IgD-negative memory B cell (primary cell): ENCODE data around the gene DNAJC1. TPM values are rescaled to one million over a fixed set of nuclear protein-coding genes. Genes with fewer than 3 reads are reported as not detected.

Experiments used
- H3K27ac Mint-ChIP-seq, 3 donors: one replicate each; pipeline ENCODE4 v1.8.0; 2020 to 2022; ENCODE audit warnings: mild to moderate bottlenecking in 3 of 3, mixed read lengths in 3 of 3, moderate library complexity in 1 of 3
- H3K27me3 Mint-ChIP-seq: one replicate; pipeline ENCODE4 v1.8.0; 2021; ENCODE audit warnings: mixed read lengths
- H3K36me3 Mint-ChIP-seq: one replicate; pipeline ENCODE4 v1.8.0; 2020; ENCODE audit warnings: mild to moderate bottlenecking, mixed read lengths
- H3K4me1 Mint-ChIP-seq, 3 donors: one replicate each; pipeline ENCODE4 v1.8.0; 2020 to 2022; ENCODE audit warnings: mixed read lengths in 3 of 3, mild to moderate bottlenecking in 1 of 3
- H3K4me3 Mint-ChIP-seq, 4 donors: one replicate each; pipeline ENCODE4 v1.8.0; 2020 to 2022; ENCODE audit warnings: mild to moderate bottlenecking in 4 of 4, mixed read lengths in 4 of 4, moderate library complexity in 3 of 4
- H3K9me3 Mint-ChIP-seq, 3 donors: one replicate each; pipeline ENCODE4 v1.8.0; 2020 to 2021; ENCODE audit warnings: mixed read lengths in 3 of 3, mild to moderate bottlenecking in 1 of 3
- polyA plus RNA-seq: library from polyadenylated mRNA; unstranded; fragments of 300-500 nt; fragmentation: Illumina TruSeq; gene quantifications from one replicate; pipeline ENCODE4 v1.2.3, GENCODE V29; 2021

DNAJC1 gene
- polyA plus RNA-seq, 1 donor from 2014 or later: 17.9 TPM

DNA sequence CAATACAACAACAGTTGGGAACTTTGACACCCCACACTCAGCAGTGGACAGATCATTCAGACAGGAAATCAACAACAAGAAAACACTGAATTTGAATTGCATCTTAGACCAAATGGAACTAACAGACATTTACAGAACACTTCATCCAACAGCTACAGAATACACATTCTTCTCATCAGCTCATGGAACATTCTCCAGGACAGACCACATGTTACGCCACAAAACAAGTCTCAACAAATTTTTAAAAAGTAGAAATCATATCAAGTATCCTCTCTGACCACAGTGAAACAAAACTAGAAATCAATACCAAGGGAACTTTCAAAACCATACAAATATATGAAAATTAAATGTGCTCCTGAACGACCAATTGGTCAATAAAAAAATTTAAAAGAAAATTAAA, 212.3 kb downstream of the DNAJC1 start:
- no peak overlapping the region for H3K27ac Mint-ChIP-seq

DNA sequence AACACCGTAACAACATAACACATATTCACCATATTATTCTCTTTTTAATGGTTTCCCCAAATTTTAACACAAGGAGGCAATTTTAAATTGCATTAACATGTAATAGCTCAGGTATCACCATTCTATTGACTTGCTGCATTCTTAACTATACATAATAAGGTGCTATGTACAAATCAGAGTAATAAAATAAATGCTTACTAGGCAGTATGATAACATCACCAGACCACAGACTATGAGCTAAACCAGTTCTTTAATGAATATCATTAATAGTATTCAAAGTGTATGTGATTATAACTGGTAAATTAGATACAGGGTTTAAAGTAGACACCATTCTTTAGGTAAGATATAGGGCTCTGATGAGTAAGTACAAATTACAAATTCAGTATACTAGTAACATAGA, 226.6 kb downstream of the DNAJC1 start:
- Mint-ChIP-seq H3K9me3 (peaks cover 0 to 5% (median 2%) of the 10 kb centered on the region in 3 donors), H3K4me1 (no peaks in the 10 kb centered on the region), H3K36me3 (peaks cover 16% of the 10 kb centered on the region), H3K27ac (no peak overlapping the region), H3K4me3 (no peak overlapping the region), H3K27me3 (no peaks in the 10 kb centered on the region)

More for the DNA sequence above, 212.3 kb downstream of the DNAJC1 start:
- Mint-ChIP-seq H3K9me3 (peaks cover 0 to 19% (median 4%) of the 10 kb centered on the region in 3 donors), H3K4me3 (no peak overlapping the region), H3K36me3 (peaks cover 19% of the 10 kb centered on the region), H3K4me1 (no peaks in the 10 kb centered on the region), H3K27me3 (no peaks in the 10 kb centered on the region)

DNA sequence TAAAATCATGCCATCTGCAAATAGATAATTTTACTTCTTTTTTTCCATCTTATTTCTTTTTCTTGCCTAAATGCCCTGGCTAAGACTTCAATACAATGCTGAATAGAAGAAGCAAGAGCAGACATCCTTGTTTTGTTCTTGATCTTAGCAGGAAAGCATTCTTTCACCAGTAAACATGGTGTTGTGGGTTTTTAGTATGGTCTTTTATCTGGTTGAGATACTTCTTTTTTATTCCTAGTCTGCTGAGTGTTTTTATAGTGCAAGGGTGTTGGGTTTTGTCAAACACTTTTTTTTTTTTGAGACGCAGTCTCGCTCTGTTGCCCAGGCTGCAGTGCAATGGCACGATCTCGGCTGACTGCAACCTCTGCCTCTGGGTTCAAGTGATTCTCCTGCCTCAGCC, 232.3 kb downstream of the DNAJC1 start:
- Mint-ChIP-seq H3K4me3 (no peak overlapping the region), H3K36me3 (peaks cover 5% of the 10 kb centered on the region), H3K4me1 (no peaks in the 10 kb centered on the region), H3K27ac (no peak overlapping the region), H3K9me3 (peaks cover 0 to 3% (median 0%) of the 10 kb centered on the region in 3 donors), H3K27me3 (no peaks in the 10 kb centered on the region)

DNA sequence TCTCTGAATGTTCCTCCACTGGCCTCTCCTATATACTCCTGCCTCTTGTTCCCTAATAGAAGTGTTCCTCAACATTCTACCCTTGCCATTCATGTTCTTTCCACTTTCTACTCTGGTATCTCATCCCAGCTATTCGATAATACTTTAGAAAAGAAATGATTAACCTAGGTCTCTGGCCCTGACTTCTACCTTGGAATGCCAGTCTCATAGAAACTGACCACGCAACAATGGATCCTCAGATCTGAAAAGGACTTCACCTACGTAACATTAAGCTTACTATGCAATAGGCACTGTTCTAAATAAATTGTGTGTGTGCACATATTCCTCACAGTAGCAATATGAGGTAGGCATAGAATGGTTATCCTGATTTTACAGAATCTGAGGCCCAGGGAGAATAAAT, 234.5 kb downstream of the DNAJC1 start:
- H3K9me3 Mint-ChIP-seq: peaks cover 0 to 3% (median 0%) of the 10 kb centered on the region in 3 donors
- H3K4me1 Mint-ChIP-seq: no peaks in the 10 kb centered on the region
- no peaks in the 10 kb centered on the region for H3K27me3 Mint-ChIP-seq
- peaks cover 7% of the 10 kb centered on the region for H3K36me3 Mint-ChIP-seq
- H3K4me3 Mint-ChIP-seq: no peak overlapping the region
- H3K27ac Mint-ChIP-seq: peak overlapping the region in 1 of 3 donors; percentile 20

DNA sequence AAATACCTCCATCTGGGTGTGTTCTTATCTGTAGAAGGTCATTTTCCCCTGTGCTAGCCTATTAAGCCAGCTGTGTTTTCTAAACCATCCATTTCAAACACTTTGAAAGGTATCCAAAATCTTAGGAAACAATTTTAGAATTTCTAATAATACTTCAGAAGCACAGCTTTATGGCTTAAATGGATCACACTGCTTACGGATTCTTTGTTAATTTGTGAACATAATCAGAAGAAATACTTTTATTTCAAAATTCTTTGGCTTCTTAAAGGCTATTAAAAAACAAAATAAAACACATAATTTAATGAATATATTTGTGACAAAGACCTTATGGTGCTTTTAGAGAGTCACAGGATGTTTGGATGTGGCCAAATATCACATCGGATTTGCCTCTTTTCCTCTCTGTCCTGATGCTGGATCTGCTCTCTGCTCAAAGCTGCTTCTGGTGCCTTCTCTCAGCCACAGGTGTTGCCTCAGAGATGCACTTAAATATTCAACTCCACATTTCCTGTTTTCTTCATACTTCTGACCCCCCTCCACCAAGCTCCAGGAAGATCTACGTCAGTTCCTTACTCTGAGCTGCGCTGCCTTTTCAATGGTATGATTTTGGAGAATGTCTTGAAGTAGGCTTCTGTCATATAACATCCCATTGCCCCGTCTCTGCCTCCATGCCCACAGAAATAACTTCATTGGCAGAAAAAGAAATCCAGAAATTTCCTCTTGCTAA, 238.9 kb downstream of the DNAJC1 start:
- H3K4me3 Mint-ChIP-seq: no peak overlapping the region
- H3K27me3 Mint-ChIP-seq: no peaks in the 10 kb centered on the region
- H3K9me3 Mint-ChIP-seq: peaks cover 0 to 5% (median 2%) of the 10 kb centered on the region in 3 donors
- peaks cover 6% of the 10 kb centered on the region for H3K36me3 Mint-ChIP-seq
- H3K4me1 Mint-ChIP-seq: peaks cover 0 to 1% (median 0%) of the 10 kb centered on the region in 3 donors
- no peak overlapping the region for H3K27ac Mint-ChIP-seq

DNA sequence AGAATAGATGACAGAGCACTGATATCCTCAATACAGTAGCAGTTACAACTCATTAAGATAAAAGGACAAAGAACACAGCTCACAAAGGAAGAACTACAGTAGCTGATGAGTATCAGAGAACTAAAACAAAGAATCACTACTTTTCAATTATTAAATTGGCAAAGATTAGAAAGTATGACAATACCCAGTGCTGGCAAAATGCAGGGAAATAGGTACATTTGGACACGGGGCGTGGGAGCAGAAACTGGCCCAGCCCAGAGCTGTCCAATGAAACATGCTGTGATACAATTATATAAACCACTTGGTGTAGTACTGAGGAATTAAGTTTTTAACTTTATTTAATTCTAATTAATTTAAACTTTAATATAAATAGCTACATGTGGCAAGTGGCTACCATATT, 243.2 kb downstream of the DNAJC1 start:
- H3K4me3 Mint-ChIP-seq: no peak overlapping the region

DNA sequence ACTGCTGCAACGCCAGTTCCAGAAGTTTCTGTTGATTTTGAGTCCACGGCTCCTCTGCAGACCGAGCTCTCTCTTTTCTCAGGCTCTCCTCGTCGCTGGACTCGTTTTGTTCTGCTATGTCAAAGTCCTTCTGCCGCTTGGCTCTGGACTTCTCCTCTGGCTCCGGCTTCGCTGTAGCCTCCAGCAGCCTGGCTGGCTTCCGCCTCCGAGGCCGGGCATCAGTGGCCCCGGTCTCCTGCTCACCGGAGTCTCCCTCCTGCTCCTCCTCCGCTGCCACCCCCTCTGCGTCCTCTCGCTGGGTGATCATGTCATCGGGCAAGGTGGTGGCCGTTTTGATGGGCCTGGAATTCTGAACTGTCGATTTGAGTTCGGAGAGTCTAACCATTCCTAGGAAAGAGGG, 244.3 kb downstream of the DNAJC1 start:
- Mint-ChIP-seq H3K9me3 (peaks cover 0 to 2% (median 2%) of the 10 kb centered on the region in 3 donors), H3K4me1 (peaks cover 0 to 1% (median 0%) of the 10 kb centered on the region in 3 donors), H3K4me3 (no peak overlapping the region), H3K27me3 (no peaks in the 10 kb centered on the region), H3K27ac (no peak overlapping the region), H3K36me3 (peaks cover 6% of the 10 kb centered on the region)

More for the DNA sequence above, 243.2 kb downstream of the DNAJC1 start:
- Mint-ChIP-seq H3K4me1 (peaks cover 0 to 1% (median 0%) of the 10 kb centered on the region in 3 donors), H3K9me3 (peaks cover 0 to 2% (median 2%) of the 10 kb centered on the region in 3 donors), H3K27me3 (no peaks in the 10 kb centered on the region), H3K27ac (no peak overlapping the region), H3K36me3 (peaks cover 9% of the 10 kb centered on the region)

DNA sequence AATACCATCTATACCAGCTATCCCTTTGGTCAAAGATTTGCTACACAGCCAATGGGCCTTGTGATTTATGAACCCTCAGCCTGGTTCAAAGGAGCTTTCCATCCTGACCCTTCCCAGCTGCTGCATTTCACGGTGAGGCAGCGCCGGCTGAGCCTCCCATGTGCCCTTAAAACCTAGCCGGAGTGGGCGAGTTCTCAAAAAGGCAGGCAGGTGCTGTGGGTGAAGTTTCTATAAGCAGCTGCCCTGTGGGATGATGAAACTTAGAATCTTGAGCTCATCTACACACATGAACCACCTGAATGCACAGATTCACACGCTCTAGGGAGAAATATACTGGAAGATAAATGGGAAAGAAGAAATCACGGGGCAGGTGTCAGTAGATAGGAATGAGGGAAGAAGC, 244.8 kb downstream of the DNAJC1 start:
- H3K4me3 Mint-ChIP-seq: no peak overlapping the region
- H3K36me3 Mint-ChIP-seq: peaks cover 6% of the 10 kb centered on the region
- peaks cover 0 to 2% (median 2%) of the 10 kb centered on the region in 3 donors for H3K9me3 Mint-ChIP-seq
- no peaks in the 10 kb centered on the region for H3K27me3 Mint-ChIP-seq
- peaks cover 0 to 1% (median 0%) of the 10 kb centered on the region in 3 donors for H3K4me1 Mint-ChIP-seq
- no peak overlapping the region for H3K27ac Mint-ChIP-seq

DNA sequence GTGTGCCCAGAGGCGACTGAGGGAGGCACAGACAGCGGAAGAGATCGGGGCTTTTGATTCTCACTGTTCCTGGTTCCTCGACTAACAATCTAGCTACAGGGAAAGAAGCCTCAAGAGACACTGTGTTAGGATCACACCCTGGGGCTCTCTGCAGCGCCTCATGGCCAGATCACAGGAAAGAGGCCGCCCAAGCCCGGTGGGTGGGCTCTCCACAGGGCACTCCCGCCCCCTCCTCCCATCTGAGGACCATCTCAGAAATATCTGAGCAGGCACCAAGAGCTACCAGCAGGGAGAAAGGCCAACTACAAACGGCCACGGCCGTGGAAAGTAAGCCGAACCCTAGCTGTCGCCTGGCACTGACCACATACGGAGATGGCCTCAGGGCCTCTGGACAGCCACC, 245.3 kb downstream of the DNAJC1 start:
- Mint-ChIP-seq H3K9me3 (peaks cover 0 to 2% (median 2%) of the 10 kb centered on the region in 3 donors), H3K27me3 (no peaks in the 10 kb centered on the region), H3K27ac (no peak overlapping the region), H3K4me1 (no peaks in the 10 kb centered on the region), H3K36me3 (peaks cover 6% of the 10 kb centered on the region), H3K4me3 (no peak overlapping the region)

DNA sequence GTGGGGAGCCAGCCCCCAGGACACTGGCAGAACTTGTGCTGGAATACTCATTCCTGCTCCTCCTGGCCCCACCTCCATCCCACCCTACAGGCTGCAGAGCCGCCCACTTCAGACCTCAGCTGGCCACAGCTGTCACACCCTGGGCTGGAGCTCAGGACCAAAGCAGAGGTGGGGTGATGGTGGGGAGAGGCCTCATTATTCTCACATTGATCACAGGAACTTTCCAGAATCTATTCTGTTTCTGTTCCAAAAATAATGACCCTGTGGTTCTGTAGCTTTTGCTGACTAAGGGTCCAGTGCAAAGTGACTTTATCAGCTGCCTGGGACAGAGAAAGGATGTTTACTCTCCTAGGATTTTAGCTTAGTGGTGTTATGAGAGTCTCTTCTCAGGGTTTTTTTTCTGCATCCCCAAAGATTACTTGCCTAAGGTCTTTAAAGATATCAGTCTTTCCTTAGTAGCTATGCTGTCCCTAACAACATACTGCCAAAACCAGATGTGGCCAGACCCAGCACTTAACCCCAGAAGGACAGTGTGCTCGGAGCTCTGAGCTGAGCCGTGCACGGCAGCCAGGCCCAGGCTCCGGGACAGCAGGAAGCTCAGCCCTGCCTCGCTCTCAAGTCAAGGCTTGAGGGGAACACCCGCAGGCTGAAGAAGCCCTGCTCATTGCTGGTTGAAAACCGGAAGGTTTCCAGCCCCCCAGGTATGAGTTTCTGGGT, 246.2 kb downstream of the DNAJC1 start:
- H3K36me3 Mint-ChIP-seq: peaks cover 6% of the 10 kb centered on the region
- H3K4me1 Mint-ChIP-seq: no peaks in the 10 kb centered on the region
- peaks cover 0 to 2% (median 2%) of the 10 kb centered on the region in 3 donors for H3K9me3 Mint-ChIP-seq
- H3K4me3 Mint-ChIP-seq: no peak overlapping the region
- no peak overlapping the region for H3K27ac Mint-ChIP-seq
- H3K27me3 Mint-ChIP-seq: no peaks in the 10 kb centered on the region

DNA sequence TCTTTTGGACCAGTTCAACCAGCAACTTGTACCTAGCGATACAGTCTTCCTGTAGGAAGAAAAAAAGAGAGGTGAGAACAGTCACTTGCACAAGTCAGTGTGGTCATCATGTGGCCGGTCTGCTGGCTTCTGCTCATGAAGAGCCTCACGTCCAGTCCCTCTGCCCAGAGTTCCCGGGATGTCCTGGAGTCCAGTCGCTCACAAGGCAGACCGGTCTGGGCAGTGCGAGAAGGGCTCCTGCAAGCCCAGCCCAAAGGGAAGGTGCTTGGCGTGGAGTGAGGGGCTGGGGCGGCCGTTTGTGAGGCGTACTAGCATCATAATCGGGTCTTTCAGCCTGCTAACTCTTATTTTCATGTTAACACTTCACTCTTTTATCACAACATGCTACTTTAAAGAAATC, 246.8 kb downstream of the DNAJC1 start:
- peaks cover 0 to 2% (median 2%) of the 10 kb centered on the region in 3 donors for H3K9me3 Mint-ChIP-seq
- no peak overlapping the region for H3K27ac Mint-ChIP-seq
- H3K4me3 Mint-ChIP-seq: no peak overlapping the region
- no peaks in the 10 kb centered on the region for H3K27me3 Mint-ChIP-seq
- peaks cover 6% of the 10 kb centered on the region for H3K36me3 Mint-ChIP-seq
- no peaks in the 10 kb centered on the region for H3K4me1 Mint-ChIP-seq

DNA sequence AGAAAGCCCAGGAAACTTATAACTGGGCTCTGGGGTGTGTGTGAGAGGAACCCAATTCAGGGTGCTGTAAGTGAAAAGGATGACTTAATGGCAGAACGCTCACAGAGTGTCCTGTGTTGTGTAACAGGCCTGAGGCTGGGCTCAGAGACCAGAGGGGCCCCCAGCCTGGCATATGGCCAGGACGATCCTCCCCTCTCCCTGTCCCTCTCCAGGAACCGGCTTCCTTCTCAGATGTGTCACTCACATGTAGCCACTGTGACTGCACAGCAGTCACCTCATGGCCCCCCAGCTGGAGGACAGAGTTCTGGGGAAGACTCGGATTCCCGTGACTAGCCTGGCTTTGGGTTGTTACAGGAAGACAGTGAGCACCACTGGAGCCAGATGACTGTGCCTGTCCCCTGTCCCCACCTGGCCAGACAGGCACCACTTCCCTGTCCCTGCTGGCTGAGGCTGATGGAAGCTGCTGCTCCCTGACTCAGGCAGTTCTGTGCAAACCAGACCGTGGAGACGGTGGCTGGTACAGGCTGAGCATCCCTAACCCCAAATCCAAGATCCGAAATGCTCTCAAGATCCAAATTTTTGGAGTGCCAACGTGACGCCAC, 249.0 kb downstream of the DNAJC1 start:
- Mint-ChIP-seq H3K36me3 (peaks cover 2% of the 10 kb centered on the region), H3K4me1 (no peaks in the 10 kb centered on the region), H3K27ac (no peak overlapping the region), H3K27me3 (no peaks in the 10 kb centered on the region), H3K9me3 (no peaks in the 10 kb centered on the region), H3K4me3 (no peak overlapping the region)

DNA sequence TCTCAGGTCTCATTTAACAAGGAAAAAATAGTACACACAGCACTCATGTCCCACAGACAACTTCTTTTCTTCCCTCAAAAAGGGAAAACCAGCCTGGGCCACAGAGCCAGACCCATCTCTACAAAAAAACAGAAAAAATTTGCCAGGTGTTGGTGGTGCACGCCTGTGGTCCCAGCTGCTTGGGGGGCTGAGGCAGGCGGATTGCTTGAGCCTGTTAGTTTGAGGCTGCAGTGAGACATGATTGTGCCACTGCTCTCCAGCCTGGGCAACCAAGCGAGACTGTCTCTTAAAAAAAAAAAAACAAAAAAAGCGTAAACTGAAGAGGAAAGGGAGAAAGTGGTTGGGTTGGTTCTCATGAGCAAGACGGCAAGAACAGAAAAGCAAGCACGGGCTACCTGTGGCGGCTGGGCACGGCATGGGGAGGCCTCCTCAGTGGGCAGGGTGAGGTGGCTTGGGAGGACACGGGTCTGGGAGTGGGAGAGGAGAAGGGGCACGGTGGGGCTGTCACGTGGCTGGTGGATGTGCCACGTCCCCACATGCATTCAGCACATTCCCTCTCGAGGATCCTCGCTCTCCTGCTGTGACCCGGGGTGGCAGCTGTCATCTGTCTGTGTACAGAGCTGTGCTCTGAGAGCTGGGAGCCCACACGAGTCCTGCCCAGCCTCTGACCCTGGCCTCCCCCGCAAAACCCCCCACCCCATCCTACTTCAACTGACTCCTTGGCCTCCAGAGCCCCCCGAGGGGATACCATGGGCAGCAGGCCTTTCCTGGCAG, 249.8 kb downstream of the DNAJC1 start:
- H3K27me3 Mint-ChIP-seq: no peaks in the 10 kb centered on the region
- H3K36me3 Mint-ChIP-seq: no peaks in the 10 kb centered on the region
- H3K4me1 Mint-ChIP-seq: no peaks in the 10 kb centered on the region
- no peaks in the 10 kb centered on the region for H3K9me3 Mint-ChIP-seq
- H3K27ac Mint-ChIP-seq: no peak overlapping the region
- no peak overlapping the region for H3K4me3 Mint-ChIP-seq

DNA sequence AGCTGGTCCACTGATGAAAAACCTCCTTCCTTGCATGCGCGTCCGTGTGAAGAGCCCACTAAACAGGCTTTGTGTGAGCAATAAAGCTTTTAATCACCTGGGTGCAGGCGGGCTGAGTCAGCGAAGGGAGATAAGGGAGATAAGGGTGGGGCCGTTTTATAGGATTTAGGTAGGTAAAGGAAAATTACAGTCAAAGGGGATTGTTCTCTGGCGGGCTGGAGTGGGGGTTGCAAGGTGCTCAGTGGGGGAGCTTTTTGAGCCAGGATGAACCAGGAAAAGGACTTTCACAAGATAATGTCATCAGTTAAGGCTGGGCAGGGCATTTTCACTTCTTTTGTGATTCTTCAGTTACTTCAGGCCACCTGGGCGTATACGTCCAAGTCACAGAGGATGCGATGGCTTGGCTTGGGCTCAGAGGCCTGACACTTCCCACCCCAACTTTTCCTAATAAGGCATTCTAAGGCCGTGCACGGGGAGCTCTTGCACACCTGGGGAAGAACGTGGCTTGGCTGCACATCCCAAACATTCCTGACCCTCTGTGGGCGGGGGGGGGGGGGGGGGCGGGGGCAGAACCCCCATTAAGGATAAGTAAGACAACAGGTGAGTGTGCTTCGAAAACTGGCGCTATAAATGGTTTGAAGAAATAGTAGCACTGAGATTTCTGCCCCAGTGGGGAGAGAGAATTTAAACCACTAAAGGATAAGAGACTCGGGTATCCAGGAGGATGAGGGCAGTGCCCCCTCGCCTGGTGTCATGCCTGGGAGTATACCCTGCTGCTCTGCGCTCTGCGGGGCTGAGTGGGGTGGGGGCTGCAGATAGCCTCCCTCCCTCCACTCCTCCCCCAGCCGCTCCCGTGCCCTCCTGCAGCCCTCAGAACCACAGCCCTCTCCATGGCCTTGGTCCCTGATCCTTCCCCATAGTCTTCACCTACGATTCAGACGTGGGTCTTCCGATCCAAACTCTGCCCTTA, 251.9 kb downstream of the DNAJC1 start:
- no peaks in the 10 kb centered on the region for H3K4me1 Mint-ChIP-seq
- H3K27me3 Mint-ChIP-seq: no peaks in the 10 kb centered on the region
- no peak overlapping the region for H3K4me3 Mint-ChIP-seq
- H3K27ac Mint-ChIP-seq: peak overlapping the region in 1 of 3 donors; percentile 39
- H3K9me3 Mint-ChIP-seq: no peaks in the 10 kb centered on the region
- H3K36me3 Mint-ChIP-seq: no peaks in the 10 kb centered on the region
